T1000 (cell line): ENCODE data around the gene ERFE.

Experiments used
- DNase-seq: peaks from one replicate; lab custom pipeline; 2025; ENCODE audit warnings: mixed read lengths; lab: John Stamatoyannopoulos, UW

Gene ERFE

GRCh38 chr2:238203973-238204683 lies 45.4 kb downstream of the ERFE start:
- no peak for DNase-seq

DNA sequence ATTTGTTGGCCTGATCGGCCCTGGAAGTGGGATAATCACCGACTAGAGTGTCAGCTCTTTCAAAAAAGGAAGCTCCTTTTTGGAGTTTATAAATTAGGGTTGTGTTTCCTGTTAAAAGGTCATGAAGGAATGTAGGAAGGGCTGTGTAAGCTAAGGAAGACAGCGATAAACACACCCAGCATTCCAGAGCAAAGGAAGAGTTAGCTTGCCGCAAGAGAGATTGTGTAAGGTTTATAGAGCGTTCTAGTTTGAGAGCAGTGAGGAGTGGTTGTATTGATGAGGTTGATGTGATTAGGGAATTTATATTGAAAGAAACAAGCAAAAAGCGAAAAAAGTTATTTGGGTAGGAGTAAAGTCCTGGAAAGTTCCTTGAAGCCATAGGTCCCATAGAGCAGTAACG lies 48.2 kb downstream of the ERFE start:
- DNase-seq: no peak

GRCh38 chr2:238216651-238217184 lies 57.9 kb downstream of the ERFE start:
- no peak for DNase-seq
